ENCODE measurements around the gene VEGFD.

Gene VEGFD

GRCh38 chrX:15299941-15300851 lies 84.0 kb downstream of the VEGFD start:
- DNase-seq = no peak

- no peak for DNase-seq
These were observed 85.4 kb downstream of the VEGFD start for GRCh38 chrX:15298780-15299179.

- no peak for DNase-seq
These were observed 86.0 kb downstream of the VEGFD start for GRCh38 chrX:15298201-15298600.
